ENCODE measurements around the gene HLF.

The HLF gene

GRCh38 chr17:55334285-55334684, 69.5 kb downstream of the HLF start:
- H3K9me3 ChIP-seq (ENCODE audit: control insufficient read depth, insufficient read depth, low read length) = no peaks in the 10 kb centered on the region
- H3K4me3 ChIP-seq (ENCODE audit: low read depth, low read length) = no peak overlapping the region
- H3K9ac ChIP-seq (ENCODE audit: low read depth, low read length) = no peak overlapping the region
- H3K4me1 ChIP-seq (ENCODE audit: control insufficient read depth, insufficient read depth, low read length) = no peaks in the 10 kb centered on the region
- no peaks in the 10 kb centered on the region for H3K36me3 ChIP-seq (ENCODE audit: control insufficient read depth, insufficient read depth, low read length)
- H3K27me3 ChIP-seq (ENCODE audit: control insufficient read depth, insufficient read depth, low read length) = peaks cover 5% of the 10 kb centered on the region

GRCh38 chr17:55334881-55335540, 70.3 kb downstream of the HLF start:
- Histone ChIP-seq H3K4me1 (ENCODE audit: control insufficient read depth, insufficient read depth, low read length) (no peaks in the 10 kb centered on the region), H3K9ac (ENCODE audit: low read depth, low read length) (no peak overlapping the region), H3K9me3 (ENCODE audit: control insufficient read depth, insufficient read depth, low read length) (no peaks in the 10 kb centered on the region), H3K36me3 (ENCODE audit: control insufficient read depth, insufficient read depth, low read length) (no peaks in the 10 kb centered on the region), H3K27me3 (ENCODE audit: control insufficient read depth, insufficient read depth, low read length) (peaks cover 5% of the 10 kb centered on the region), H3K4me3 (ENCODE audit: low read depth, low read length) (peak overlapping the region; percentile 37)

- Histone ChIP-seq H3K27me3 (ENCODE audit: control insufficient read depth, insufficient read depth, low read length) (peaks cover 5% of the 10 kb centered on the region), H3K9me3 (ENCODE audit: control insufficient read depth, insufficient read depth, low read length) (no peaks in the 10 kb centered on the region), H3K36me3 (ENCODE audit: control insufficient read depth, insufficient read depth, low read length) (no peaks in the 10 kb centered on the region), H3K4me3 (ENCODE audit: low read depth, low read length) (peak overlapping the region; percentile 37), H3K4me1 (ENCODE audit: control insufficient read depth, insufficient read depth, low read length) (no peaks in the 10 kb centered on the region), H3K9ac (ENCODE audit: low read depth, low read length) (no peak overlapping the region)
Measured at GRCh38 chr17:55335625-55336024, 70.9 kb downstream of the HLF start.

- Histone ChIP-seq H3K27me3 (ENCODE audit: control insufficient read depth, insufficient read depth, low read length) (peaks cover 5% of the 10 kb centered on the region), H3K4me1 (ENCODE audit: control insufficient read depth, insufficient read depth, low read length) (no peaks in the 10 kb centered on the region), H3K9me3 (ENCODE audit: control insufficient read depth, insufficient read depth, low read length) (no peaks in the 10 kb centered on the region), H3K9ac (ENCODE audit: low read depth, low read length) (no peak overlapping the region), H3K36me3 (ENCODE audit: control insufficient read depth, insufficient read depth, low read length) (no peaks in the 10 kb centered on the region), H3K4me3 (ENCODE audit: low read depth, low read length) (no peak overlapping the region)
Measured at GRCh38 chr17:55336426-55336825, 71.7 kb downstream of the HLF start.

GRCh38 chr17:55340176-55340575, 75.4 kb downstream of the HLF start:
- no peaks in the 10 kb centered on the region for H3K9me3 ChIP-seq (ENCODE audit: control insufficient read depth, insufficient read depth, low read length)
- H3K4me1 ChIP-seq (ENCODE audit: control insufficient read depth, insufficient read depth, low read length) = no peaks in the 10 kb centered on the region
- H3K36me3 ChIP-seq (ENCODE audit: control insufficient read depth, insufficient read depth, low read length) = no peaks in the 10 kb centered on the region
- no peak overlapping the region for H3K9ac ChIP-seq (ENCODE audit: low read depth, low read length)
- H3K27me3 ChIP-seq (ENCODE audit: control insufficient read depth, insufficient read depth, low read length) = peaks cover 2% of the 10 kb centered on the region
- H3K4me3 ChIP-seq (ENCODE audit: low read depth, low read length) = no peak overlapping the region

GRCh38 chr17:55340686-55341085, 75.9 kb downstream of the HLF start:
- peaks cover 2% of the 10 kb centered on the region for H3K27me3 ChIP-seq (ENCODE audit: control insufficient read depth, insufficient read depth, low read length)
- no peaks in the 10 kb centered on the region for H3K9me3 ChIP-seq (ENCODE audit: control insufficient read depth, insufficient read depth, low read length)
- no peak overlapping the region for H3K9ac ChIP-seq (ENCODE audit: low read depth, low read length)
- no peaks in the 10 kb centered on the region for H3K36me3 ChIP-seq (ENCODE audit: control insufficient read depth, insufficient read depth, low read length)
- no peak overlapping the region for H3K4me3 ChIP-seq (ENCODE audit: low read depth, low read length)
- H3K4me1 ChIP-seq (ENCODE audit: control insufficient read depth, insufficient read depth, low read length) = no peaks in the 10 kb centered on the region

- Histone ChIP-seq H3K4me3 (ENCODE audit: low read depth, low read length) (no peak overlapping the region), H3K27me3 (ENCODE audit: control insufficient read depth, insufficient read depth, low read length) (peaks cover under 1% of the 10 kb centered on the region), H3K9ac (ENCODE audit: low read depth, low read length) (no peak overlapping the region), H3K9me3 (ENCODE audit: control insufficient read depth, insufficient read depth, low read length) (no peaks in the 10 kb centered on the region), H3K4me1 (ENCODE audit: control insufficient read depth, insufficient read depth, low read length) (no peaks in the 10 kb centered on the region), H3K36me3 (ENCODE audit: control insufficient read depth, insufficient read depth, low read length) (no peaks in the 10 kb centered on the region)
Measured at GRCh38 chr17:55341432-55341831, 76.7 kb downstream of the HLF start.

- H3K27me3 ChIP-seq (ENCODE audit: control insufficient read depth, insufficient read depth, low read length) = no peaks in the 10 kb centered on the region
- no peak overlapping the region for H3K4me3 ChIP-seq (ENCODE audit: low read depth, low read length)
- no peaks in the 10 kb centered on the region for H3K36me3 ChIP-seq (ENCODE audit: control insufficient read depth, insufficient read depth, low read length)
- H3K4me1 ChIP-seq (ENCODE audit: control insufficient read depth, insufficient read depth, low read length) = no peaks in the 10 kb centered on the region
- H3K9ac ChIP-seq (ENCODE audit: low read depth, low read length) = no peak overlapping the region
- peaks cover 6% of the 10 kb centered on the region for H3K9me3 ChIP-seq (ENCODE audit: control insufficient read depth, insufficient read depth, low read length)
Measured at GRCh38 chr17:55342800-55343585, 78.2 kb downstream of the HLF start.

- Histone ChIP-seq H3K9me3 (ENCODE audit: control insufficient read depth, insufficient read depth, low read length) (peaks cover 6% of the 10 kb centered on the region), H3K4me3 (ENCODE audit: low read depth, low read length) (no peak overlapping the region), H3K27me3 (ENCODE audit: control insufficient read depth, insufficient read depth, low read length) (no peaks in the 10 kb centered on the region), H3K4me1 (ENCODE audit: control insufficient read depth, insufficient read depth, low read length) (peaks cover 2% of the 10 kb centered on the region), H3K36me3 (ENCODE audit: control insufficient read depth, insufficient read depth, low read length) (no peaks in the 10 kb centered on the region), H3K9ac (ENCODE audit: low read depth, low read length) (no peak overlapping the region)
Measured at GRCh38 chr17:55343900-55344513, 79.2 kb downstream of the HLF start.

- Histone ChIP-seq H3K4me3 (ENCODE audit: low read depth, low read length) (no peak overlapping the region), H3K9me3 (ENCODE audit: control insufficient read depth, insufficient read depth, low read length) (peaks cover 6% of the 10 kb centered on the region), H3K27me3 (ENCODE audit: control insufficient read depth, insufficient read depth, low read length) (no peaks in the 10 kb centered on the region), H3K36me3 (ENCODE audit: control insufficient read depth, insufficient read depth, low read length) (no peaks in the 10 kb centered on the region), H3K9ac (ENCODE audit: low read depth, low read length) (no peak overlapping the region), H3K4me1 (ENCODE audit: control insufficient read depth, insufficient read depth, low read length) (peaks cover 7% of the 10 kb centered on the region)
Measured at GRCh38 chr17:55344514-55344997, 79.8 kb downstream of the HLF start.

GRCh38 chr17:55345132-55345531, 80.4 kb downstream of the HLF start:
- Histone ChIP-seq H3K36me3 (ENCODE audit: control insufficient read depth, insufficient read depth, low read length) (no peaks in the 10 kb centered on the region), H3K4me3 (ENCODE audit: low read depth, low read length) (no peak overlapping the region), H3K4me1 (ENCODE audit: control insufficient read depth, insufficient read depth, low read length) (peaks cover 8% of the 10 kb centered on the region), H3K9ac (ENCODE audit: low read depth, low read length) (no peak overlapping the region), H3K9me3 (ENCODE audit: control insufficient read depth, insufficient read depth, low read length) (peaks cover 6% of the 10 kb centered on the region), H3K27me3 (ENCODE audit: control insufficient read depth, insufficient read depth, low read length) (no peaks in the 10 kb centered on the region)

- no peak overlapping the region for H3K4me3 ChIP-seq (ENCODE audit: low read depth, low read length)
- peaks cover 6% of the 10 kb centered on the region for H3K9me3 ChIP-seq (ENCODE audit: control insufficient read depth, insufficient read depth, low read length)
- no peaks in the 10 kb centered on the region for H3K27me3 ChIP-seq (ENCODE audit: control insufficient read depth, insufficient read depth, low read length)
- no peak overlapping the region for H3K9ac ChIP-seq (ENCODE audit: low read depth, low read length)
- no peaks in the 10 kb centered on the region for H3K36me3 ChIP-seq (ENCODE audit: control insufficient read depth, insufficient read depth, low read length)
- peaks cover 19% of the 10 kb centered on the region for H3K4me1 ChIP-seq (ENCODE audit: control insufficient read depth, insufficient read depth, low read length)
Measured at GRCh38 chr17:55346658-55347057, 81.9 kb downstream of the HLF start.
